ENCODE results near the gene CCDC106. TPM values are rescaled to one million over a fixed set of nuclear protein-coding genes. Genes with fewer than 3 reads are reported as not detected.

Gene CCDC106
- total RNA-seq, 2 donors from 2014 or later = 19.1 to 30.0 TPM

DNA sequence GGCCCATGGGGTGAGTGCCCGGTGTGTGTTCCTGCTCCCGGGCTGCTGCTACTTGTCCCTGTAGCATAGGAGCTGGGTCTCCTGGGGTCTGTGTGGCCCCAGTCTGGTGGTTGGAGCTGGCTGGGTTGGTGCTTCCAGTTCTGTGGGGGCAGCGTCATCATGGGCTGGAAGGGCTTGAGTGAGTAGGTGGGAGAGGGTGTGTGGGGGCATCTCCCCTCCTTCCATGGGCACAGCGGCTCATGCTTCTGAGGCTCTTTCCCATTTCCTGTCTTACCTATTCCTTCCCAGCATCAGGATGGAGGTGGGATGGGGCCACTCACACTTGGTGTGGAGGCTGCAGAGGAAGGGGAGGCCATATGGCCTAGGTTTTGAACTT is 19.0 kb downstream of the CCDC106 start:
- Histone ChIP-seq H3K9me3 (no peaks in the 10 kb centered on the region), H3K27ac (no peak overlapping the region), H3K4me3 (no peak overlapping the region), H3K4me1 (peaks cover 0 to 4% of the 10 kb centered on the region in 2 donors), H3K36me3 (peaks cover 83% of the 10 kb centered on the region), H3K27me3 (no peaks in the 10 kb centered on the region)
- no peak for DNase-seq (ENCODE audit: low spot score)
- no peak for TF ChIP-seq CTCF (IDR thresholded peaks at IDR 0.05)

DNA sequence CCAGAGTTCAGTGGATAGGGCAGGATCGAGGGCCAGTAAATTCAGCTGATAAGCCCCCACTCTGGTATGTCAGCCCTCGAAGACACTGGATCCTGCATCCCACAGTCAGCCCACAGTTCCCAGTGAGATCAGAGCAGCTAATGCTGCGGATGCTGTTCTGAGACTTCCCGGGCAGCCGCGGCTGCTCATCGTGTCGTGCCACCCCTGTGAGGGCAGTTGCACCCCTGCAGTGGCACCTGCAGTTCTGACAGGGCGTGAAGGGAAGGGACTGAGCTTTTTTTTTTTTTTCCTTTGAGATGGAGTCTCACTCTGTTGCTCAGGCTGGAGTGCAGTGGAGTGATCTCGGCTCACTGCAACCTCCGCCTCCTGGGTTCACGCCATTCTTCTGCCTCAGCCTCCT is 19.5 kb downstream of the CCDC106 start:
- TF ChIP-seq CTCF (IDR thresholded peaks at IDR 0.05) = no peak
- H3K27me3 ChIP-seq = no peaks in the 10 kb centered on the region
- H3K36me3 ChIP-seq = peaks cover 78% of the 10 kb centered on the region
- no peak overlapping the region for H3K4me3 ChIP-seq
- H3K27ac ChIP-seq = no peak overlapping the region
- no peaks in the 10 kb centered on the region for H3K9me3 ChIP-seq
- no peak for DNase-seq (ENCODE audit: low spot score)
- H3K4me1 ChIP-seq = peaks cover 0 to 4% of the 10 kb centered on the region in 2 donors

GRCh38 chr19:55667958-55668357 is 19.9 kb downstream of the CCDC106 start:
- Histone ChIP-seq H3K4me1 (peaks cover 0 to 4% of the 10 kb centered on the region in 2 donors), H3K9me3 (no peaks in the 10 kb centered on the region), H3K36me3 (peaks cover 74% of the 10 kb centered on the region), H3K27ac (no peak overlapping the region), H3K27me3 (no peaks in the 10 kb centered on the region), H3K4me3 (no peak overlapping the region)
- TF ChIP-seq CTCF (IDR thresholded peaks at IDR 0.05) = no peak
- no peak for DNase-seq (ENCODE audit: low spot score)

DNA sequence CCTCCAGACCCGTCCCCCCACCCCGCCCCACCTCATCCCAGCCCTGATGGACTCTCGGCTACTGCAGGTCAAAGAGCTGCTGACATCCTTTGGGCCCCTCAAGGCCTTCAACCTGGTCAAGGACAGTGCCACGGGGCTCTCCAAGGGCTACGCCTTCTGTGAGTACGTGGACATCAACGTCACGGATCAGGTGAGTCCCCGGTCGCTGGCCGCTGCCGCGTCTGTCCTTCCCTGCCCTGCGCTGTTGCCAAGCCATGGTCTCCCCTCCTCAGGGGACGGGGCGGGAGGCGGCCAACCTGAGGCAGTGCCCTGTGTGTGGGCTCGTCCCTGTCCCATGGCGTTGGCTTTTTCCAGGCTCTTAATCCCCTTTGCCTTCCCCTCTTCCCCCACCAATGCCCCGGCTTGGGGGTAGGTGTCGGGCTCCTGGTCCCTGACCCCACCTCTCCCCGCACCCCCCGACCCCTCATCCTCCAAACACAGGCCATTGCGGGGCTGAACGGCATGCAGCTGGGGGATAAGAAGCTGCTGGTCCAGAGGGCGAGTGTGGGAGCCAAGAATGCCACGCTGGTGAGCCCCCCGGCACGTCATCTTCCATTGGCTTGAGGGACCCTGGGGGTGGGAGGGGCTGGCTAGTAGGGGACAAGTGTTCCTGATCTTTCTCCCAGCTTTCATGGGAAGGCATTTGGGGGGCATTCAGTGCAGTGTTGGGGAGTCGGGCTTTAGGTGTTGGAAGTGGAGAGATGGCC is 20.8 kb downstream of the CCDC106 start:
- DNase-seq (ENCODE audit: low spot score) = no peak
- Histone ChIP-seq H3K27ac (no peak overlapping the region), H3K4me1 (peaks cover 0 to 7% of the 10 kb centered on the region in 2 donors), H3K9me3 (no peaks in the 10 kb centered on the region), H3K4me3 (no peak overlapping the region), H3K36me3 (peaks cover 70% of the 10 kb centered on the region), H3K27me3 (no peaks in the 10 kb centered on the region)
- TF ChIP-seq CTCF (IDR thresholded peaks at IDR 0.05) = no peak

DNA sequence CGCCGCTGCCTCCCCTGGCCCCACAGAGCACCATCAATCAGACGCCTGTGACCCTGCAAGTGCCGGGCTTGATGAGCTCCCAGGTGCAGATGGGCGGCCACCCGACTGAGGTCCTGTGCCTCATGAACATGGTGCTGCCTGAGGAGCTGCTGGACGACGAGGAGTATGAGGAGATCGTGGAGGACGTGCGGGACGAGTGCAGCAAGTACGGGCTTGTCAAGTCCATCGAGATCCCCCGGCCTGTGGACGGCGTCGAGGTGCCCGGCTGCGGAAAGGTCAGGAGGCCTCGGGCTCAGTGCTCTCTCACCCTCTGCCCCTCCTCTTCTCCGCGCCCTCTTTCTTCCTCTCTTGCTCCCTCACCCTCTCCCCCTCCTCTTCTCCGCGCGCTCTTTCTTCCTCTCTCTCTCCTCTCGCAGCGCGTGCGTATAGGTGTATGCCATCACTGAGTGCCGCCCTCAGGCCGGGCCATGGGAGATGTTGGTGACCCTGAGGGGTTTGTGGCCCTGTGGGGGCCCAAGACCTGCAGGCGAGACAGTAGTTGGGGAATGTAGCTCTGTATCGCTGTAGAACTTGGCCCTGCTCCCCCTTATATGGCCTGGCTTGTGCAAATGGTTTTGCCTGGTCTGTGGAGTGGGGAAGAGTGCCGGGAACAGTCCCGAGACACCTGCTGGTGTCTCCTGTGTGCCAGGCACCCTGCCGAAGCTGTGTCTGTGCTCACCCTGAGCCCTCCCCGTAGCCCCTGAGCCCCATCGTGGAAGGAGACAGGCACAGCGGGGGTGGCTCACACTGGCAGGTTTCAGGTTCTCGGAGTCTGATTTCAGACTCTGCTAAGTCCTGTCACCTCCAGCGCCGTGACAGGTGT is 21.6 kb downstream of the CCDC106 start:
- Histone ChIP-seq H3K27me3 (no peaks in the 10 kb centered on the region), H3K9me3 (no peaks in the 10 kb centered on the region), H3K4me1 (peaks cover 0 to 16% of the 10 kb centered on the region in 2 donors), H3K27ac (no peak overlapping the region), H3K36me3 (peaks cover 68% of the 10 kb centered on the region), H3K4me3 (no peak overlapping the region)
- TF ChIP-seq CTCF (IDR thresholded peaks at IDR 0.05) = no peak
- DNase-seq (ENCODE audit: low spot score) = no peak

All from right atrium auricular region (tissue), 2 donors.